Measurements from ENCODE around the gene UNC119.
"Not testable (repeated sequence)": the region's sequence is repeated elsewhere in the genome, so short reads cannot be mapped to it uniquely, and the experiment has no call there.

The UNC119 gene

DNA sequence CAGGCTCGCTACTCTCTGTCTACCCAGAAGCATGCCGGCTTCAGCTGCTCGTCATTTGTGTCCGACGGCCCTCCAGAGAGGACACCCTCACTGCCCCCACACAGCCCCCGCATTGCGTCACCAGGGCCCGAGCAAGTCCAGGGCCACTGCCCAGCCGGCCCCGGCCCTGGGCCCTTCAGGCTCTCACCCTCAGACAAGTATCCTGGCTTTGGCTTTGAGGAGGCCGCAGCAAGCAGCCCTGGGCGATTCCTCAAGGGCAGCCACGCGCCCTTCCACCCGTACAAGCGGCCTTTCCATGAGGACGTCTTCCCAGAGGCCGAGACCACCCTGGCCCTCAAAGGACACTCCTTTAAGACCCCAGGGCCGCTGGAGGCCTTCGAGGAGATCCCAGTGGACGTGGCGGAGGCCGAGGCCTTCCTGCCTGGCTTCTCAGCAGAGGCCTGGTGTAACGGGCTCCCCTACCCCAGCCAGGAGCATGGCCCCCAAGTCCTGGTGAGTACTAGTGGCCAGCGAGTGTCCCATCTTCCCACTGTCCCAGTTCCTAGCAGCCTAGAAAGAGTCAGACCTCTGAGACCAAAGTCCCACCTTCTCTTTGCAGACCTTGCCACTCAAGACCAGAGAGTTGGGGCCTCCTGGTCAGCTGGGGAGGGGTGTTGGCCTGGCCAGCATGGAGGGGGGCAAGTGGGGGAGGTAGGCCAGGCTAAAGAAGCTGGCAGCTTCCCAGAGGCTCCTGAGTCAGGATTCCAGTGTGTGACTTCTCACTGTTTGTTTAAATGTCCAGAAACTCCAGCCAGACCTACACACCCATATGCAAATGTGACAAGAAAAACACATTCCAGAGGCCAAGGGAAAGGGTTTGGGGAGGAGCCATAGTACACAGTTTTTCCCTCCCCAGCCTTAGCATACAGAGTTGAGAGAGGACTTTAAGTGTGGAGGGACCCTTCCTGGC is 27.7 kb downstream of the UNC119 start:
- H3F3A ChIP-seq (ENCODE audit: control insufficient read depth, insufficient read depth) = no peaks in the 10 kb centered on the region
- no peak overlapping the region for H3K4me3 ChIP-seq (ENCODE audit: low read length)
- H3K36me3 ChIP-seq (ENCODE audit: control insufficient read depth, low read length) = no peaks in the 10 kb centered on the region
- 0 out of 2 replicates have a peak, but pooled peaks cover 5% of the 10 kb centered on the region for H3K27me3 ChIP-seq (ENCODE audit: control insufficient read depth, low read length)
- H4K20me1 ChIP-seq (ENCODE audit: control insufficient read depth, insufficient read depth, low read depth, low read length) = no peaks in the 10 kb centered on the region
- no peaks in the 10 kb centered on the region for H3K9me2 ChIP-seq (replicated peaks; ENCODE audit: control insufficient read depth, low read length)
- no peaks in the 10 kb centered on the region for H3K4me1 ChIP-seq (ENCODE audit: control insufficient read depth, low read length)
- no peak overlapping the region for H3K4me2 ChIP-seq (ENCODE audit: low read length)
- TF ChIP-seq EZH2phosphoT487 (IDR thresholded peaks at IDR 0.05; ENCODE audit: borderline replicate concordance, low read length) (no peak), CTCF (IDR thresholded peaks at IDR 0.05; ENCODE audit: low read depth, low read length, poor library complexity, severe bottlenecking) (no peak)
- H3K9me3 ChIP-seq (ENCODE audit: control insufficient read depth, insufficient read depth, low read length) = no peaks in the 10 kb centered on the region
- H3K27ac ChIP-seq (ENCODE audit: low read depth, low read length) = no peak overlapping the region
- no peaks in the 10 kb centered on the region for H3K79me2 ChIP-seq (ENCODE audit: control insufficient read depth, low read length)

GRCh38 chr17:28523876-28524275 is 28.5 kb downstream of the UNC119 start:
- H3K9me3 ChIP-seq (ENCODE audit: control insufficient read depth, insufficient read depth, low read length) = no peaks in the 10 kb centered on the region
- no peaks in the 10 kb centered on the region for H3K9me2 ChIP-seq (replicated peaks; ENCODE audit: control insufficient read depth, low read length)
- no peaks in the 10 kb centered on the region for H3K36me3 ChIP-seq (ENCODE audit: control insufficient read depth, low read length)
- no peaks in the 10 kb centered on the region for H3F3A ChIP-seq (ENCODE audit: control insufficient read depth, insufficient read depth)
- H3K4me3 ChIP-seq (ENCODE audit: low read length) = no peak overlapping the region
- TF ChIP-seq CTCF (IDR thresholded peaks at IDR 0.05; ENCODE audit: low read depth, low read length, poor library complexity, severe bottlenecking) (no peak), EZH2phosphoT487 (IDR thresholded peaks at IDR 0.05; ENCODE audit: borderline replicate concordance, low read length) (no peak)
- no peaks in the 10 kb centered on the region for H3K4me1 ChIP-seq (ENCODE audit: control insufficient read depth, low read length)
- H3K27me3 ChIP-seq (ENCODE audit: control insufficient read depth, low read length) = no peaks in the 10 kb centered on the region; the same call in 1 of the 2 replicates
- no peaks in the 10 kb centered on the region for H4K20me1 ChIP-seq (ENCODE audit: control insufficient read depth, insufficient read depth, low read depth, low read length)
- no peaks in the 10 kb centered on the region for H3K79me2 ChIP-seq (ENCODE audit: control insufficient read depth, low read length)
- no peak overlapping the region for H3K27ac ChIP-seq (ENCODE audit: low read depth, low read length)
- no peak overlapping the region for H3K4me2 ChIP-seq (ENCODE audit: low read length)

DNA sequence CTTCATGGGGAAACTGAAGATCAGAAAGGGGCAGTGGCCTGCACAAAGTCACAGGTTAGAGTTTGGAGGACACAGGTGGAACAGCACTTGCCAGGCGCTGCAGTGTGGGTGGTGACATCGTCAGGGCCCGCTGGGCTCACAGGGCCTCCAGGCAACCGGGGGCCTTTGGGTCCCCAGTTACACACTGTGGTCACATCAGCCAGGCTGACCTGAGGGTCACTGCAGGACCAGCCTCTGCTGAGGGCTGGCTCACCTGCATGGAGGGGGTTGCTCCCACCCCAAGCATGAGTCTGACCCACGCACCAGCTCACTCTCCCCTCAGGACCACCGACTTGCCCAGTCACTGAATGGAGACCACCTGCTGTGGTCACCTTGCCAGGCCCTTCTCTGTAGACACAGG is 29.2 kb downstream of the UNC119 start:
- H3K27ac ChIP-seq (ENCODE audit: low read depth, low read length) = no peak overlapping the region
- no peaks in the 10 kb centered on the region for H3F3A ChIP-seq (ENCODE audit: control insufficient read depth, insufficient read depth)
- H3K4me2 ChIP-seq (ENCODE audit: low read length) = no peak overlapping the region
- no peaks in the 10 kb centered on the region for H3K36me3 ChIP-seq (ENCODE audit: control insufficient read depth, low read length)
- no peaks in the 10 kb centered on the region for H3K9me2 ChIP-seq (replicated peaks; ENCODE audit: control insufficient read depth, low read length)
- H3K9me3 ChIP-seq (ENCODE audit: control insufficient read depth, insufficient read depth, low read length) = no peaks in the 10 kb centered on the region
- no peaks in the 10 kb centered on the region for H3K79me2 ChIP-seq (ENCODE audit: control insufficient read depth, low read length)
- H3K4me3 ChIP-seq (ENCODE audit: low read length) = no peak overlapping the region
- TF ChIP-seq CTCF (IDR thresholded peaks at IDR 0.05; ENCODE audit: low read depth, low read length, poor library complexity, severe bottlenecking) = no peak
- no peak for TF ChIP-seq EZH2phosphoT487 (IDR thresholded peaks at IDR 0.05; ENCODE audit: borderline replicate concordance, low read length)
- no peaks in the 10 kb centered on the region for H3K4me1 ChIP-seq (ENCODE audit: control insufficient read depth, low read length)
- no peaks in the 10 kb centered on the region for H4K20me1 ChIP-seq (ENCODE audit: control insufficient read depth, insufficient read depth, low read depth, low read length)
- H3K27me3 ChIP-seq (ENCODE audit: control insufficient read depth, low read length) = no peaks in the 10 kb centered on the region; the same call in 1 of the 2 replicates

GRCh38 chr17:28522281-28522680 is 30.1 kb downstream of the UNC119 start:
- H3K4me2 ChIP-seq (ENCODE audit: low read length); H3K36me3 ChIP-seq (ENCODE audit: control insufficient read depth, low read length); H3K4me3 ChIP-seq (ENCODE audit: low read length); H3K27ac ChIP-seq (ENCODE audit: low read depth, low read length); H3K79me2 ChIP-seq (ENCODE audit: control insufficient read depth, low read length); H3K9me3 ChIP-seq (ENCODE audit: control insufficient read depth, insufficient read depth, low read length); H3K27me3 ChIP-seq (ENCODE audit: control insufficient read depth, low read length); H3K4me1 ChIP-seq (ENCODE audit: control insufficient read depth, low read length); H4K20me1 ChIP-seq (ENCODE audit: control insufficient read depth, insufficient read depth, low read depth, low read length); H3F3A ChIP-seq (ENCODE audit: control insufficient read depth, insufficient read depth); H3K9me2 ChIP-seq (replicated peaks; ENCODE audit: control insufficient read depth, low read length): not testable (repeated sequence)
